ENCODE results near the gene FOXP1. TPM values are rescaled to one million over a fixed set of nuclear protein-coding genes. Genes with fewer than 3 reads are reported as not detected.

Gene FOXP1
- total RNA-seq, 1 donor = 55.7 TPM

GRCh38 chr3:71006810-71007785, 576.4 kb downstream of the FOXP1 start:
- DNase-seq (ENCODE audit: low read depth) = peak; percentile 34
- TF ChIP-seq CTCF (IDR thresholded peaks at IDR 0.05; ENCODE audit: insufficient read depth, low read depth, low read length) = peak; percentile 45
- no peak overlapping the region for H3K4me3 ChIP-seq (ENCODE audit: low read depth, low read length)

- TF ChIP-seq CTCF (IDR thresholded peaks at IDR 0.05; ENCODE audit: insufficient read depth, low read depth, low read length) = no peak
- no peak overlapping the region for H3K4me3 ChIP-seq (ENCODE audit: low read depth, low read length)
- DNase-seq (ENCODE audit: low read depth) = no peak
These were observed 577.7 kb downstream of the FOXP1 start for GRCh38 chr3:71005702-71006321.

- DNase-seq (ENCODE audit: low read depth) = no peak
- no peak overlapping the region for H3K4me3 ChIP-seq (ENCODE audit: low read depth, low read length)
- no peak for TF ChIP-seq CTCF (IDR thresholded peaks at IDR 0.05; ENCODE audit: insufficient read depth, low read depth, low read length)
These were observed 580.0 kb downstream of the FOXP1 start for GRCh38 chr3:71003511-71003910.

GRCh38 chr3:71002298-71002697, 581.2 kb downstream of the FOXP1 start:
- no peak for DNase-seq (ENCODE audit: low read depth)
- no peak for TF ChIP-seq CTCF (IDR thresholded peaks at IDR 0.05; ENCODE audit: insufficient read depth, low read depth, low read length)
- no peak overlapping the region for H3K4me3 ChIP-seq (ENCODE audit: low read depth, low read length)

- no peak for TF ChIP-seq CTCF (IDR thresholded peaks at IDR 0.05; ENCODE audit: insufficient read depth, low read depth, low read length)
- DNase-seq (ENCODE audit: low read depth) = no peak
- no peak overlapping the region for H3K4me3 ChIP-seq (ENCODE audit: low read depth, low read length)
These were observed 582.2 kb downstream of the FOXP1 start for GRCh38 chr3:71001303-71001830.

GRCh38 chr3:71000483-71000882, 583.0 kb downstream of the FOXP1 start:
- DNase-seq (ENCODE audit: low read depth) = no peak
- no peak for TF ChIP-seq CTCF (IDR thresholded peaks at IDR 0.05; ENCODE audit: insufficient read depth, low read depth, low read length)
- no peak overlapping the region for H3K4me3 ChIP-seq (ENCODE audit: low read depth, low read length)
